ENCODE data around the gene SOCS1. TPM values are rescaled to one million over a fixed set of nuclear protein-coding genes. Genes with fewer than 3 reads are reported as not detected.
A peak's percentile ranks its signal among the peaks of the same experiment; 100 is the strongest.

The SOCS1 gene
- total and polyA plus RNA-seq, 9 of the 15 experiments (the other 6 are each of a cell fraction or from before 2014, with no cell fraction given), result 0.04 to 7.5 (median 2.3) TPM

DNA sequence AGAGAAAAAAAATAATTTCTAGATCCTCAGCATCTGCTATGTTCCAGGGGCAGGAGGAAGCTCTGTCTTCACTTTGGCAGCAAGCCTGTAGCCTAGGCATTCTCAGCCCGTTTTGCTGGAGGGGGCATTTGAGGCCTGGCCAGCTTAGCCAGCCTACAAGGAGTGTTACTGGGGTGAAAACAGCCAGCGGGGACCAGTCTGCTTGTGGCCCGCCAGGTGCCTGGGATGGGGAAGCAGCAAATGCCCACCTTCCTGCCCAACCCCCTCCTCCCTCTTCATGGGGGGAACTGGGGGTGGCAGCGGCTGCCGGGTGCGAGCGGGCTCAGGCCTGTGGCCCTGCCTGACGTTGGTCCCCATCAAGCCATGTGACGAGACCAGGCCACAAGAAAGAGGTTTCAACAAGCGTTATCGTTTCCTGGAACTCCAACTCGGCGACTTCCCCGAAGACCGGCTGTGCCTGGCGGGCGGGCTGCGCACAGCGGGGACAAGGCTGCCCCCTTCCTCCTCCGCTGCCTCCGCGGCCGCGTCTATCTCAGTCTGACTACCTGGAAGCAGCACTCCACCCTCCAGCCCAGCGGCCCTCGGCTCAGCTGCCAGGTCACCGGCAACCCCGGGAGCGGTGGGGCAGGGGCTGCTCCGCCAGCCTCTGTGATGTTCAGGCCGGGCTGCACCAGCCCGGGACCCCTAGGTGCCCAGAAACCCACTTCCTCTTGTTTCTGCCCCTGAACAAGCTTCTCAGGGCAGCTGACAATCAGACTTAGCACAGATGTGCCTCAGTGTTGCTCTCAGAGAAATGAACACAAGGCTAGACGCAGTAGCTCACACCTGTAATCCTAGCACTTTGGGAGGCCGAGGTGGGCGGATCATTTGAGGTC, 22.9 kb downstream of the SOCS1 start (continued):
- TF ChIP-seq, protein P1, sequence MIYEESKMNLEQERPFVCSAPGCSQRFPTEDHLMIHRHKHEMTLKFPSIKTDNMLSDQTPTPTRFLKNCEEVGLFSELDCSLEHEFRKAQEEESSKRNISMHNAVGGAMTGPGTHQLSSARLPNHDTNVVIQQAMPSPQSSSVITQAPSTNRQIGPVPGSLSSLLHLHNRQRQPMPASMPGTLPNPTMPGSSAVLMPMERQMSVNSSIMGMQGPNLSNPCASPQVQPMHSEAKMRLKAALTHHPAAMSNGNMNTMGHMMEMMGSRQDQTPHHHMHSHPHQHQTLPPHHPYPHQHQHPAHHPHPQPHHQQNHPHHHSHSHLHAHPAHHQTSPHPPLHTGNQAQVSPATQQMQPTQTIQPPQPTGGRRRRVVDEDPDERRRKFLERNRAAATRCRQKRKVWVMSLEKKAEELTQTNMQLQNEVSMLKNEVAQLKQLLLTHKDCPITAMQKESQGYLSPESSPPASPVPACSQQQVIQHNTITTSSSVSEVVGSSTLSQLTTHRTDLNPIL (CRISPR knock-in tag; IDR thresholded peaks at IDR 0.05), result no peak
- TF ChIP-seq ZNF124 (CRISPR knock-in tag; IDR thresholded peaks at IDR 0.05) (no peak), NFXL1 (CRISPR knock-in tag; IDR thresholded peaks at IDR 0.05) (no peak), ZNF57 (CRISPR knock-in tag; IDR thresholded peaks at IDR 0.05) (no peak), SMAD4 (CRISPR knock-in tag; conservative IDR thresholded peaks at IDR 0.05) (peak; percentile 99), COPS2 (conservative IDR thresholded peaks at IDR 0.05) (no peak), SETDB1 (IDR thresholded peaks at IDR 0.05; ENCODE audit: low read length) (no peak), EZH2 (IDR thresholded peaks at IDR 0.05; ENCODE audit: borderline replicate concordance, low read depth, low read length) (no peak), PYGO2 (tag; IDR thresholded peaks at IDR 0.05) (0 out of 2 replicates have a peak, but pooled peaks have one; percentile 17), CXXC5 (CRISPR knock-in tag; IDR thresholded peaks at IDR 0.05) (peak; percentile 97), ZNF780A (CRISPR knock-in tag; IDR thresholded peaks at IDR 0.05) (no peak), SRSF7 (optimal IDR thresholded peaks at IDR 0.05; ENCODE audit: low read depth, low read length) (no peak), HDAC2 (IDR thresholded peaks at IDR 0.05) (peak; percentile 57; the same call in 1 of the 2 replicates), SLC30A9 (CRISPR knock-in tag; IDR thresholded peaks at IDR 0.05) (no peak), DMBX1 (CRISPR knock-in tag; IDR thresholded peaks at IDR 0.05; ENCODE audit: borderline replicate concordance) (peak; percentile 98), THRAP3 (IDR thresholded peaks at IDR 0.05; ENCODE audit: borderline replicate concordance) (no peak), ZNF785 (CRISPR knock-in tag; IDR thresholded peaks at IDR 0.05) (no peak), ZNF274 (IDR thresholded peaks at IDR 0.05; ENCODE audit: borderline replicate concordance, low read depth, low read length) (no peak), ZNF707 (CRISPR knock-in tag; conservative IDR thresholded peaks at IDR 0.05) (peak; percentile 23; the same call in 1 of the 2 replicates), NCOA2 (IDR thresholded peaks at IDR 0.05; ENCODE audit: partially characterized antibody in 2 of 2) (no peak), DDX20 (tag; IDR thresholded peaks at IDR 0.05; ENCODE audit: low read depth) (peak; percentile 55; the same call in 1 of the 2 replicates)
- TF ChIP-seq, protein P2, sequence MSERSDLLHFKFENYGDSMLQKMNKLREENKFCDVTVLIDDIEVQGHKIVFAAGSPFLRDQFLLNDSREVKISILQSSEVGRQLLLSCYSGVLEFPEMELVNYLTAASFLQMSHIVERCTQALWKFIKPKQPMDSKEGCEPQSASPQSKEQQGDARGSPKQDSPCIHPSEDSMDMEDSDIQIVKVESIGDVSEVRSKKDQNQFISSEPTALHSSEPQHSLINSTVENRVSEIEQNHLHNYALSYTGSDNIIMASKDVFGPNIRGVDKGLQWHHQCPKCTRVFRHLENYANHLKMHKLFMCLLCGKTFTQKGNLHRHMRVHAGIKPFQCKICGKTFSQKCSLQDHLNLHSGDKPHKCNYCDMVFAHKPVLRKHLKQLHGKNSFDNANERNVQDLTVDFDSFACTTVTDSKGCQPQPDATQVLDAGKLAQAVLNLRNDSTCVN (CRISPR knock-in tag; IDR thresholded peaks at IDR 0.05), result no peak
- TF ChIP-seq, protein P3, sequence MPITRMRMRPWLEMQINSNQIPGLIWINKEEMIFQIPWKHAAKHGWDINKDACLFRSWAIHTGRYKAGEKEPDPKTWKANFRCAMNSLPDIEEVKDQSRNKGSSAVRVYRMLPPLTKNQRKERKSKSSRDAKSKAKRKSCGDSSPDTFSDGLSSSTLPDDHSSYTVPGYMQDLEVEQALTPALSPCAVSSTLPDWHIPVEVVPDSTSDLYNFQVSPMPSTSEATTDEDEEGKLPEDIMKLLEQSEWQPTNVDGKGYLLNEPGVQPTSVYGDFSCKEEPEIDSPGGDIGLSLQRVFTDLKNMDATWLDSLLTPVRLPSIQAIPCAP (CRISPR knock-in tag; IDR thresholded peaks at IDR 0.05; ENCODE audit: borderline replicate concordance), result no peak
- TF ChIP-seq, protein P4, sequence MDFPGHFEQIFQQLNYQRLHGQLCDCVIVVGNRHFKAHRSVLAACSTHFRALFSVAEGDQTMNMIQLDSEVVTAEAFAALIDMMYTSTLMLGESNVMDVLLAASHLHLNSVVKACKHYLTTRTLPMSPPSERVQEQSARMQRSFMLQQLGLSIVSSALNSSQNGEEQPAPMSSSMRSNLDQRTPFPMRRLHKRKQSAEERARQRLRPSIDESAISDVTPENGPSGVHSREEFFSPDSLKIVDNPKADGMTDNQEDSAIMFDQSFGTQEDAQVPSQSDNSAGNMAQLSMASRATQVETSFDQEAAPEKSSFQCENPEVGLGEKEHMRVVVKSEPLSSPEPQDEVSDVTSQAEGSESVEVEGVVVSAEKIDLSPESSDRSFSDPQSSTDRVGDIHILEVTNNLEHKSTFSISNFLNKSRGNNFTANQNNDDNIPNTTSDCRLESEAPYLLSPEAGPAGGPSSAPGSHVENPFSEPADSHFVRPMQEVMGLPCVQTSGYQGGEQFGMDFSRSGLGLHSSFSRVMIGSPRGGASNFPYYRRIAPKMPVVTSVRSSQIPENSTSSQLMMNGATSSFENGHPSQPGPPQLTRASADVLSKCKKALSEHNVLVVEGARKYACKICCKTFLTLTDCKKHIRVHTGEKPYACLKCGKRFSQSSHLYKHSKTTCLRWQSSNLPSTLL (IDR thresholded peaks at IDR 0.05), result no peak

All from K562 (cell line).